Testis (tissue), 2 donors: Measurements from ENCODE around the gene SLC7A9.

Experiments
- POLR2A ChIP-seq: fragments of 450-650 bp; IDR thresholded peaks from one replicate; pipeline ENCODE4 v1.6.1; 2017; ENCODE audit warnings: antibody characterized with exemption, mild to moderate bottlenecking, moderate library complexity
- TF ChIP-seq, protein P1 (sequence below), 3 experiments: fragments of 450-650 bp in 2 of 3; fragments of 200-600 bp in 1 of 3; sonication (generic) in 1 of 3; IDR thresholded peaks; one replicate each; pipeline ENCODE4 v1.5.1; 2016 to 2019; ENCODE audit warnings: antibody characterized with exemption in 3 of 3, mild to moderate bottlenecking in 2 of 3, moderate library complexity in 1 of 3

DNA sequence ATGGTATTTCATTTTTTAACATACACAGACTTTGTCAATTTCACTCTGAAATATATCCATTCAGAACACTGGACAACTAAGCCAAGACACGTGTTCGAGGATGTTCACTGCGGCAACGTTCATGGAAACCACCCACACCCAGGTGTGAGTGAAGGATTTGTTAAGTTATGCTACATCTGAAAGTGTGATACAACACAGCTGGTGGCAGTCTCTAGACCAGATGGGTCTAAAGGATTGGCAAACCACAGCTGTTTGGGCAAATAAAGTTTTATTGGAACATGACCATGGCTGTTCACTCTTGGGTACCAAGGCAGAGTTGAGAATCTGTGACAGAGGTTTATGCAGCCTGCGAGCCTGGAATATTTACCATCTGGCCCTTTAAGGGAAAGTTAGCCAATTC is 12.0 kb downstream of the SLC7A9 start:
- TF ChIP-seq, protein P1, sequence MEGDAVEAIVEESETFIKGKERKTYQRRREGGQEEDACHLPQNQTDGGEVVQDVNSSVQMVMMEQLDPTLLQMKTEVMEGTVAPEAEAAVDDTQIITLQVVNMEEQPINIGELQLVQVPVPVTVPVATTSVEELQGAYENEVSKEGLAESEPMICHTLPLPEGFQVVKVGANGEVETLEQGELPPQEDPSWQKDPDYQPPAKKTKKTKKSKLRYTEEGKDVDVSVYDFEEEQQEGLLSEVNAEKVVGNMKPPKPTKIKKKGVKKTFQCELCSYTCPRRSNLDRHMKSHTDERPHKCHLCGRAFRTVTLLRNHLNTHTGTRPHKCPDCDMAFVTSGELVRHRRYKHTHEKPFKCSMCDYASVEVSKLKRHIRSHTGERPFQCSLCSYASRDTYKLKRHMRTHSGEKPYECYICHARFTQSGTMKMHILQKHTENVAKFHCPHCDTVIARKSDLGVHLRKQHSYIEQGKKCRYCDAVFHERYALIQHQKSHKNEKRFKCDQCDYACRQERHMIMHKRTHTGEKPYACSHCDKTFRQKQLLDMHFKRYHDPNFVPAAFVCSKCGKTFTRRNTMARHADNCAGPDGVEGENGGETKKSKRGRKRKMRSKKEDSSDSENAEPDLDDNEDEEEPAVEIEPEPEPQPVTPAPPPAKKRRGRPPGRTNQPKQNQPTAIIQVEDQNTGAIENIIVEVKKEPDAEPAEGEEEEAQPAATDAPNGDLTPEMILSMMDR (IDR thresholded peaks at IDR 0.05): no peak
- no peak for TF ChIP-seq POLR2A
